Karpas-422 (cell line): Measurements from ENCODE around the gene PRTFDC1. TPM values are rescaled to one million over a fixed set of nuclear protein-coding genes. Genes with fewer than 3 reads are reported as not detected.
"Not testable (repeated sequence)": the region's sequence is repeated elsewhere in the genome, so short reads cannot be mapped to it uniquely, and the experiment has no call there.

ENCODE experiments used
- DNase-seq: peaks from one replicate; pipeline ENCODE4 v3.0.0-alpha.2; 2015
- H2AFZ ChIP-seq: fragments of 200-600 bp; sonication (generic); 2 replicates; pipeline ENCODE4 v1.6.1; 2014; ENCODE audit warnings: antibody characterized with exemption, low read length, mixed read lengths
- H3K27ac ChIP-seq: fragments of 200-600 bp; sonication (generic); 2 replicates; pipeline ENCODE4 v1.5.1; 2014; ENCODE audit warnings: mild to moderate bottlenecking, low read length, moderate library complexity
- H3K27me3 ChIP-seq: fragments of 200-600 bp; sonication (generic); 2 replicates; pipeline ENCODE4 v1.6.1; 2014; ENCODE audit warnings: low read length, mixed read lengths
- H3K36me3 ChIP-seq: fragments of 200-600 bp; sonication (generic); 2 replicates; pipeline ENCODE4 v1.6.1; 2014; ENCODE audit warnings: low read length, mixed read lengths; ENCODE audit not compliant: insufficient read depth
- H3K4me1 ChIP-seq: fragments of 200-600 bp; sonication (generic); 2 replicates; pipeline ENCODE4 v1.6.1; 2014; ENCODE audit warnings: mild to moderate bottlenecking, low read length, mixed read lengths
- H3K4me2 ChIP-seq: fragments of 200-600 bp; sonication (generic); 2 replicates; pipeline ENCODE4 v1.6.1; 2014; ENCODE audit warnings: low read length, low read depth, mild to moderate bottlenecking; ENCODE audit not compliant: poor library complexity, severe bottlenecking
- H3K4me3 ChIP-seq: fragments of 200-600 bp; sonication (generic); 2 replicates; pipeline ENCODE4 v1.5.1; 2014; ENCODE audit warnings: mild to moderate bottlenecking, antibody characterized with exemption, low read length, mixed read lengths
- H3K79me2 ChIP-seq: fragments of 200-600 bp; sonication (generic); 2 replicates; pipeline ENCODE4 v1.6.1; 2014; ENCODE audit warnings: mild to moderate bottlenecking, low read length, mixed read lengths
- H3K9ac ChIP-seq: fragments of 200-600 bp; sonication (generic); 2 replicates; pipeline ENCODE4 v1.6.0; 2014; ENCODE audit warnings: low read length
- H3K9me2 ChIP-seq: fragments of 200-600 bp; sonication (generic), shearing (Covaris generic); replicated peaks from 2 replicates; pipeline ENCODE4 v1.6.0; 2014; ENCODE audit warnings: mild to moderate bottlenecking, low read length, moderate library complexity; ENCODE audit not compliant: insufficient read depth
- H3K9me3 ChIP-seq: fragments of 300-700, 200-600 bp; sonication (generic); 2 replicates; pipeline ENCODE4 v1.6.1; 2014; ENCODE audit warnings: low read length, mixed read lengths
- H4K20me1 ChIP-seq: fragments of 200-600 bp; sonication (generic); 2 replicates; pipeline ENCODE4 v1.6.1; 2014; ENCODE audit warnings: mild to moderate bottlenecking, antibody characterized with exemption, low read length, low read depth; ENCODE audit not compliant: insufficient read depth
- total RNA-seq: library from RNA; depleted of rRNA; stranded (reverse); fragments of >200 nt; shearing (Covaris generic); gene quantifications from 2 replicates; pipeline ENCODE4 v1.2.3, GENCODE V29; 2014; ENCODE audit warnings: low replicate concordance

Gene PRTFDC1
- total RNA-seq, 1 experiment from 2014 or later = not detected

GRCh38 chr10:24962995-24963394 lies 10.6 kb upstream of the PRTFDC1 start:
- Histone ChIP-seq H3K36me3 (no peaks in the 10 kb centered on the region), H3K9ac (no peak overlapping the region), H4K20me1 (no peaks in the 10 kb centered on the region), H3K4me1 (no peaks in the 10 kb centered on the region), H3K9me2 (no peaks in the 10 kb centered on the region), H3K4me3 (no peak overlapping the region), H3K27me3 (no peaks in the 10 kb centered on the region), H3K4me2 (no peak overlapping the region), H3K9me3 (peaks cover 5% of the 10 kb centered on the region), H3K79me2 (no peaks in the 10 kb centered on the region), H2AFZ (no peak overlapping the region), H3K27ac (no peak overlapping the region)
- no peak for DNase-seq

- H4K20me1 ChIP-seq = no peaks in the 10 kb centered on the region
Observed at GRCh38 chr10:24961582-24961981, 9.2 kb upstream of the PRTFDC1 start.

GRCh38 chr10:24959382-24959730 lies 7.0 kb upstream of the PRTFDC1 start:
- H3K36me3 ChIP-seq = no peaks in the 10 kb centered on the region
- H3K27ac ChIP-seq = no peak overlapping the region
- H3K4me1 ChIP-seq = no peaks in the 10 kb centered on the region
- no peaks in the 10 kb centered on the region for H4K20me1 ChIP-seq
- no peaks in the 10 kb centered on the region for H3K9me2 ChIP-seq
- no peak for DNase-seq
- H3K79me2 ChIP-seq = no peaks in the 10 kb centered on the region
- H3K9me3 ChIP-seq = peaks cover 4% of the 10 kb centered on the region
- no peak overlapping the region for H3K4me3 ChIP-seq
- H3K4me2 ChIP-seq = no peak overlapping the region
- H2AFZ ChIP-seq = no peak overlapping the region
- no peak overlapping the region for H3K9ac ChIP-seq
- H3K27me3 ChIP-seq = no peaks in the 10 kb centered on the region

More at GRCh38 chr10:24961582-24961981, 9.2 kb upstream of the PRTFDC1 start:
- Histone ChIP-seq H3K4me3 (no peak overlapping the region), H3K9me2 (no peaks in the 10 kb centered on the region), H3K4me1 (no peaks in the 10 kb centered on the region), H3K27me3 (no peaks in the 10 kb centered on the region), H3K4me2 (no peak overlapping the region), H2AFZ (no peak overlapping the region), H3K9ac (no peak overlapping the region), H3K79me2 (no peaks in the 10 kb centered on the region), H3K9me3 (peaks cover 4% of the 10 kb centered on the region; the same call in 1 of the 2 replicates), H3K27ac (no peak overlapping the region), H3K36me3 (no peaks in the 10 kb centered on the region)
- no peak for DNase-seq

- Histone ChIP-seq H3K27me3 (no peaks in the 10 kb centered on the region), H3K27ac (no peak overlapping the region), H3K9ac (no peak overlapping the region), H2AFZ (no peak overlapping the region), H3K9me3 (peaks cover 4% of the 10 kb centered on the region), H3K79me2 (no peaks in the 10 kb centered on the region), H4K20me1 (no peaks in the 10 kb centered on the region), H3K9me2 (no peaks in the 10 kb centered on the region), H3K4me1 (no peaks in the 10 kb centered on the region), H3K4me2 (no peak overlapping the region), H3K36me3 (no peaks in the 10 kb centered on the region), H3K4me3 (no peak overlapping the region)
- no peak for DNase-seq
Observed at GRCh38 chr10:24958721-24959381, 6.4 kb upstream of the PRTFDC1 start.

- Histone ChIP-seq H3K4me1 (no peaks in the 10 kb centered on the region), H3K36me3 (no peaks in the 10 kb centered on the region), H3K4me2 (no peak overlapping the region), H3K27me3 (no peaks in the 10 kb centered on the region), H3K79me2 (no peaks in the 10 kb centered on the region), H3K4me3 (no peak overlapping the region), H4K20me1 (no peaks in the 10 kb centered on the region), H3K27ac (no peak overlapping the region), H3K9me3 (peaks cover 4% of the 10 kb centered on the region), H3K9ac (no peak overlapping the region), H2AFZ (no peak overlapping the region), H3K9me2 (no peaks in the 10 kb centered on the region)
- DNase-seq = no peak
Observed at GRCh38 chr10:24958091-24958720, 5.8 kb upstream of the PRTFDC1 start.

- not testable (repeated sequence) for H3K27me3 ChIP-seq, H2AFZ ChIP-seq, H3K4me3 ChIP-seq, H3K79me2 ChIP-seq, H3K27ac ChIP-seq, DNase-seq, H3K9me3 ChIP-seq, H3K9me2 ChIP-seq, H4K20me1 ChIP-seq, H3K9ac ChIP-seq, H3K36me3 ChIP-seq, H3K4me1 ChIP-seq, H3K4me2 ChIP-seq
Observed at GRCh38 chr10:24957624-24958051, 5.2 kb upstream of the PRTFDC1 start.

GRCh38 chr10:24953675-24954074 lies 1.3 kb upstream of the PRTFDC1 start:
- DNase-seq = no peak
- H3K4me3 ChIP-seq = no peak overlapping the region
- no peak overlapping the region for H3K9ac ChIP-seq
- no peak overlapping the region for H2AFZ ChIP-seq
- H4K20me1 ChIP-seq = no peaks in the 10 kb centered on the region
- H3K79me2 ChIP-seq = no peaks in the 10 kb centered on the region
- no peak overlapping the region for H3K4me2 ChIP-seq
- no peaks in the 10 kb centered on the region for H3K27me3 ChIP-seq
- H3K9me3 ChIP-seq = peaks cover 10% of the 10 kb centered on the region
- H3K36me3 ChIP-seq = no peaks in the 10 kb centered on the region
- no peak overlapping the region for H3K27ac ChIP-seq
- no peaks in the 10 kb centered on the region for H3K9me2 ChIP-seq
- H3K4me1 ChIP-seq = no peaks in the 10 kb centered on the region

GRCh38 chr10:24952707-24953645 lies 570 bp upstream of the PRTFDC1 start:
- Histone ChIP-seq H3K27ac (no peak overlapping the region), H3K36me3 (no peaks in the 10 kb centered on the region), H2AFZ (no peak overlapping the region), H3K9ac (no peak overlapping the region), H3K9me3 (peaks cover 10% of the 10 kb centered on the region), H3K4me1 (no peaks in the 10 kb centered on the region), H3K79me2 (no peaks in the 10 kb centered on the region), H3K4me3 (no peak overlapping the region), H3K27me3 (no peaks in the 10 kb centered on the region), H4K20me1 (no peaks in the 10 kb centered on the region), H3K9me2 (no peaks in the 10 kb centered on the region), H3K4me2 (no peak overlapping the region)
- DNase-seq = no peak
